ENCODE measurements around the gene XRCC1. TPM values are rescaled to one million over a fixed set of nuclear protein-coding genes. Genes with fewer than 3 reads are reported as not detected.

XRCC1 gene
- total and polyA plus RNA-seq, 9 of the 15 experiments (the other 6 are each of a cell fraction or from before 2014, with no cell fraction given), result 1.5 to 36.9 (median 24.9) TPM

- WGBS (ENCODE audit: insufficient coverage, low coverage, missing lambda C conversion rate), result 58% methylated on average over 4 of the region's 4 CpGs
- POLR2A ChIA-PET, result interaction anchor here (1.2 kb wide), 1 partner anchor 26 kb away, joined by 4 read pairs; the partner anchor contains the start of genes IRGQ and ZNF576
These were observed 46.7 kb upstream of the XRCC1 start for GRCh38 chr19:43622070-43622469.

More at GRCh38 chr19:43622070-43622469, 46.7 kb upstream of the XRCC1 start:
- H3K4me1 ChIP-seq (replicated peaks in 1 of 2; ENCODE audit: control insufficient read depth in 2 of 2, insufficient read depth in 2 of 2, low read length in 2 of 2), result peaks cover 45 to 74% of the 10 kb centered on the region in 2 experiments
- no peaks in the 10 kb centered on the region for H3K9me3 ChIP-seq (replicated peaks; ENCODE audit: control insufficient read depth, insufficient read depth, low read depth, low read length)
- no TSS peak for BruUV-seq (replicated peaks)
- H3K36me3 ChIP-seq (ENCODE audit: control insufficient read depth, insufficient read depth, low read length), result peaks cover 2% of the 10 kb centered on the region; the same call in 2 of the 3 replicates
- no peak overlapping the region for H3K4me2 ChIP-seq (ENCODE audit: insufficient read depth, low read length)
- ATAC-seq, result no peak
- DNase-seq (ENCODE audit: extremely low read depth in 1 of 4, low spot score in 3 of 4), result no peak
- no peak overlapping the region for H3K27ac ChIP-seq (ENCODE audit: extremely low read depth, low read depth, low read length)
- peaks cover 2% of the 10 kb centered on the region for H3K9me1 ChIP-seq (ENCODE audit: control insufficient read depth, insufficient read depth, low read length)
- CTCF ChIA-PET (ENCODE audit: low intra/inter-chr PET ratio), result no interaction called here
- H4K20me1 ChIP-seq (replicated peaks; ENCODE audit: control insufficient read depth, insufficient read depth, low read length), result no peaks in the 10 kb centered on the region
- no peaks in the 10 kb centered on the region for H3K27me3 ChIP-seq (ENCODE audit: control insufficient read depth in 2 of 2, insufficient read depth in 2 of 2, low read length in 2 of 2)
- in situ Hi-C loops (cut with MboI) (no loop called here), intact Hi-C loops (cut with micrococcal nuclease) (loop anchor here (10.0 kb wide), 2 partner anchors 67 to 177 kb away; no protein-coding TSS in a partner anchor)
- no peak overlapping the region for H3K4me3 ChIP-seq
- TF ChIP-seq PRDM10 (IDR thresholded peaks at IDR 0.05; ENCODE audit: partially characterized antibody), result peak; percentile 89
- TF ChIP-seq RERE (CRISPR knock-in tag; IDR thresholded peaks at IDR 0.05; ENCODE audit: borderline replicate concordance), result no peak
- peak overlapping the region in 1 of 2 experiments; percentile 3; a peak in 1 of 4 replicates for H3K9ac ChIP-seq (ENCODE audit: insufficient read depth in 1 of 2, low read depth in 2 of 2, low read length in 2 of 2)
- FAIRE-seq, result no peak
- H2AFZ ChIP-seq (ENCODE audit: low read depth, low read length), result no peak overlapping the region
- H3K79me2 ChIP-seq (ENCODE audit: control insufficient read depth, insufficient read depth, low read length), result peaks cover 30% of the 10 kb centered on the region
